ACC112 (cell line): ENCODE results near the gene MBNL2.

ENCODE experiments used
- H2AFZ ChIP-seq: fragments of 200-600 bp; sonication (generic); one replicate; pipeline ENCODE4 v1.6.0; 2017; ENCODE audit warnings: antibody characterized with exemption, low read length; ENCODE audit not compliant: unreplicated experiment
- H3K27ac ChIP-seq: fragments of 200-600 bp; sonication (generic); 2 replicates; pipeline ENCODE4 v1.5.1; 2014; ENCODE audit warnings: low read depth, mild to moderate bottlenecking, antibody characterized with exemption, low read length, moderate library complexity
- H3K27me3 ChIP-seq: fragments of 200-600 bp; sonication (generic); 2 replicates; pipeline ENCODE4 v1.6.1; 2014; ENCODE audit warnings: mild to moderate bottlenecking, antibody characterized with exemption, low read length, moderate library complexity, mixed read lengths; ENCODE audit not compliant: insufficient read depth
- H3K36me3 ChIP-seq: fragments of 200-600 bp; sonication (generic); 2 replicates; pipeline ENCODE4 v1.6.1; 2016; ENCODE audit warnings: mild to moderate bottlenecking, antibody characterized with exemption, low read length, moderate library complexity, mixed read lengths; ENCODE audit not compliant: insufficient read depth
- H3K4me1 ChIP-seq: fragments of 200-600 bp; sonication (generic); one replicate; pipeline ENCODE4 v1.6.1; 2016; ENCODE audit warnings: low read length, mixed read lengths; ENCODE audit not compliant: insufficient read depth, unreplicated experiment, control insufficient read depth
- H3K4me3 ChIP-seq: fragments of 200-600 bp; sonication (generic); 2 replicates; pipeline ENCODE4 v1.5.1; 2014; ENCODE audit warnings: mild to moderate bottlenecking, low read depth, low read length
- H3K79me2 ChIP-seq: fragments of 200-600 bp; sonication (generic); one replicate; pipeline ENCODE4 v1.6.0; 2016; ENCODE audit warnings: low read length; ENCODE audit not compliant: control insufficient read depth, unreplicated experiment, insufficient read depth

Gene MBNL2

GRCh38 chr13:97241761-97242160, 19.6 kb downstream of the MBNL2 start:
- Histone ChIP-seq H3K27me3 (no peaks in the 10 kb centered on the region), H3K4me3 (no peak overlapping the region), H3K36me3 (no peaks in the 10 kb centered on the region), H2AFZ (no peak overlapping the region), H3K4me1 (peaks cover 43% of the 10 kb centered on the region), H3K27ac (no peak overlapping the region), H3K79me2 (peaks cover 62% of the 10 kb centered on the region)

GRCh38 chr13:97242755-97243497, 20.8 kb downstream of the MBNL2 start:
- H3K27ac ChIP-seq, result no peak overlapping the region
- H3K79me2 ChIP-seq, result peaks cover 58% of the 10 kb centered on the region

DNA sequence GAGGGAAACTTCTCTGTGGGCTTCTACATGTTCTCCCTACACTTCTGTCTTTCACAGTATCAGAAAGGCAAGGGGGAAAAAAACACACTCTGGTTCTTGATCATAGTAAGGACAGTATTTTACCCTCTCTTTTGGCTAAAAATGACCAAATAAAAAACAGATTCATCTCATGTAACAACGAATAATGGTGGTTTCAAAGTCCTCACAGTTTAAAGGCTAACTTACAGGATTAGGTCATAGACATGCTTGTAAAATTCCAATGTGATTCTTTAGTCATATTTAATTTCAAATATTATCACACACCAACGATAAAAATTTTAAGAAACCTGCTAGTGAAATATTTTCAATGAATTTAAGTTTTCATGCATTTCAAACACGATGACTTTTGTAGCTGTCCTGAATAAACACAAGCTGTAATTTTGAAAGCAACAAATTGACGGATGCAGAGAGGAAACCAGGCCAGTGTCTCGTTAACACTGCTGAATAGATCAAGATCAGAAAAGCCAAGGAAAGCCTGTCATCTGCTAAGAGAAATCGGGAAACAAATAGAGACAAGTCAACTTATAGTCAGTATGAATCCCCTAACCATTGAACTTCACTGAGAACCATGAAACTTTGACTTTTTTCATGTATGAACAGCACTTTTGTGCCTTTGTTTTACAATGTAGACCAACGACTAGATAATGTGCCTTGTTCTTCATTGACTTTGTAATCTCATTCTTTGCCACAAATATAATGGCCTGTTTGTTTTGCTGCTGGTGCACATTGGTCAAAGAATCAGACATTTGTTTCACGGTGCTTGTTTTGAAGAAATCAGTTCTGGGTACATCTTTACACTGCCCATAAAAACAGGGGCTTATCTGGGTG, 22.0 kb downstream of the MBNL2 start:
- H3K36me3 ChIP-seq, result no peaks in the 10 kb centered on the region
- peak overlapping the region; percentile 9 for H3K4me3 ChIP-seq
- H3K79me2 ChIP-seq, result peaks cover 56% of the 10 kb centered on the region
- no peaks in the 10 kb centered on the region for H3K27me3 ChIP-seq
- H2AFZ ChIP-seq, result no peak overlapping the region
- H3K27ac ChIP-seq, result peak overlapping the region; percentile 40
- peaks cover 44% of the 10 kb centered on the region for H3K4me1 ChIP-seq

More at GRCh38 chr13:97242755-97243497, 20.8 kb downstream of the MBNL2 start:
- H3K4me3 ChIP-seq, result no peak overlapping the region
- H3K36me3 ChIP-seq, result no peaks in the 10 kb centered on the region
- H3K4me1 ChIP-seq, result peaks cover 46% of the 10 kb centered on the region
- H3K27me3 ChIP-seq, result no peaks in the 10 kb centered on the region
- H2AFZ ChIP-seq, result no peak overlapping the region

DNA sequence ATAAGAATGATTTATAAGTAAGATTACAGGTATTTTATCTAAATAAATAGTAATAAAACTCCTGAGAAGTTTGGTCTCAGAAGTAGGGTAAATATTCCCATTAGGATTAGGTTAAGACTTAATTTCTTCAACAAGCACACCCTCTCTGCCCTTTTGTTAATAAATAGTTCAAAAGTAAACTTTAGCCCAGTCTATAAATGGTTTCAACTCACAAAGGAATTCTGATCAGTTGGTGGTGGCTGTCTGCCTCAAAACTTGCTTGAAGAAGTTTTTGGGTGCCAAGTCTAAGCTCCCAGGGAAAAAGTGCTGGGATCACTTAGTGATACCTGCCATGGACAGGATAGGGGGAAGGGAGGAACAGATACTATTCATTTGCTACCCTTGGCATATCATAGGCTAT, 22.9 kb downstream of the MBNL2 start:
- Histone ChIP-seq H3K79me2 (peaks cover 55% of the 10 kb centered on the region), H3K36me3 (no peaks in the 10 kb centered on the region), H2AFZ (no peak overlapping the region), H3K27ac (no peak overlapping the region; the same call in 1 of the 2 replicates), H3K4me3 (no peak overlapping the region), H3K27me3 (no peaks in the 10 kb centered on the region), H3K4me1 (peaks cover 42% of the 10 kb centered on the region)

DNA sequence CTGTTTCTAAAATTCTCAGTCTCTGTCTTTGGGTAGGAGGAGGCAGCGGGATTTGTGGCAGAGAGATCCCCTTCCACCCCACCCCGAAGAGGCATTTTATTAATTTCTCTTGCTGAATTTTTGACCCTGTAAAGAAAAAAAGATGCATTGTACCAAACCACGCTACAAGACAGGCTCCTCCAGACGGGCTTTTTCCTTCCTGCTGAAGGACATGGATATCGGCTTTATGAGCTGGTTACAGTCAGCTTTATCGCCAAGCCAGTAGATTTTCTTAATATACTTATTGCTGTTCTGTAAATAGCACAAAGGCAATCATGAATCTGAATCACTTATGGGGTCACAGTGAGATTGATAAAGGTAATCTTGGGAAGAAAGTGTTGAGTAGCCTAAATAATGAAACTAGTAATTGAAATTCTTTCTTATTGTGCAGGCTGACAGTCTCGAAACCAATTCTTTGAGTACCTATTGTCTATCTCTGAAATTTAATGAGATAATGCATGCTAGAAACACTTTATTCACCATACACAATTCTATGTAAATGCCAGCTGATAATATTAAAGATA, 24.5 kb downstream of the MBNL2 start:
- Histone ChIP-seq H3K4me3 (peak overlapping the region; percentile 74), H3K36me3 (no peaks in the 10 kb centered on the region), H2AFZ (no peak overlapping the region), H3K4me1 (peaks cover 53% of the 10 kb centered on the region), H3K79me2 (peaks cover 68% of the 10 kb centered on the region), H3K27ac (peak overlapping the region; percentile 90), H3K27me3 (no peaks in the 10 kb centered on the region)

DNA sequence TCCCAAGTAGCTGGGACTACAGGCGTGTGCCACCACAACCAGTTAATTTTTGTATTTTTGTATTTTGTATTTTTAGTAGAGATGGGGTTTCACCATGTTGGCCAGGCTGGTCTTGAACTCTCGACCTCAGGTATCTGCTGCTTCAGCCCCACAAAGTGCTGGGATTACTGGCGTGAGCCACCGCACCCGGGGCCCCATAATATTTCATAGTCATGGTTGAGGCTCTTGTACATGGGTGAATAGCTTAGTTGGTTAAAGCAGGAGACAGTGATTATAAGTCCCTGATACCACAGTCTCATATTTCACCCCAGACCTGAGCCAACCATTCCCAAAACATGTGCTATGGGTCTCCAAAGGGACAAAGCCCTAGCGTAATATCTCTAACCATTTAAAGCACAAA, 26.1 kb downstream of the MBNL2 start:
- H2AFZ ChIP-seq, result no peak overlapping the region
- H3K4me1 ChIP-seq, result peaks cover 57% of the 10 kb centered on the region
- H3K27ac ChIP-seq, result peak overlapping the region; percentile 90
- H3K36me3 ChIP-seq, result no peaks in the 10 kb centered on the region
- H3K79me2 ChIP-seq, result peaks cover 53% of the 10 kb centered on the region
- no peak overlapping the region for H3K4me3 ChIP-seq
- H3K27me3 ChIP-seq, result no peaks in the 10 kb centered on the region

GRCh38 chr13:97249093-97249795, 27.1 kb downstream of the MBNL2 start:
- H3K4me3 ChIP-seq, result peak overlapping the region; percentile 67
- H3K27ac ChIP-seq, result peak overlapping the region; percentile 90

DNA sequence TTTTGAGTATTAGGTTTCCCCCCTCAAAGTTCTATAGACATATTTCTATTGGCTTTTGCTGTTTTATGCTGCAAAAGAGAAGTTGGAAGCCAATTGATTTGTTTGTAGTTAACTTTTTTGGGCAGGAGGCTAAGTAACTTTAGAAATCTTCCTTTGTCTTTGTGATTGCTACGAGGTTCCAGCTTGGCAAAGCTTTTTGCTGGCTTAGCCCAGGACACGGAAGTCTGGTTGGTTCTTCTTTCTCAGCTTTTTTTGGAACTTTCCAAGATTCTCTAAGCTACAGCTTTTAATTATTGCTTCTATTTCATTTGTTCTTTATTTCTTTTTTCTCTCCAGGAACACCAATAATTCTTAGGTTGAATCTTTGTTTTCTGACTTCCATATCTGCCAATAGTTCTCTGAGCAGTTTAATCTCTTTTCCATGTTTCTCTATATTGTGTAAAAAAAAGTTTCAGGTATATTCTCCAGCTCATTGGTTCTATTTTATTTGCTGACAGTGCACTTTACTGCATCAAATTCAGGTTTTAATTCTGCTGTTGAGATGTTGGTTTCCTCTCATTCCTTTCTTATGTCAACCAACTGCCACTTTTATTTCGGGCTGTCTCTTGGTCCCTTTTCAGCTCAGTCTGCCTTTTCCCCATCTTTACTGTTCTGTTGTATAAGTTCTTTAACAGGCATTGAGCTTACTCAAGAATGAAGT, 27.8 kb downstream of the MBNL2 start:
- peak overlapping the region; percentile 90 for H3K27ac ChIP-seq
- no peaks in the 10 kb centered on the region for H3K27me3 ChIP-seq
- H3K4me3 ChIP-seq, result peak overlapping the region; percentile 67
- peaks cover 52% of the 10 kb centered on the region for H3K4me1 ChIP-seq
- no peaks in the 10 kb centered on the region for H3K36me3 ChIP-seq
- H2AFZ ChIP-seq, result peak overlapping the region; percentile 19
- peaks cover 50% of the 10 kb centered on the region for H3K79me2 ChIP-seq

More at GRCh38 chr13:97249093-97249795, 27.1 kb downstream of the MBNL2 start:
- H3K27me3 ChIP-seq, result no peaks in the 10 kb centered on the region
- no peaks in the 10 kb centered on the region for H3K36me3 ChIP-seq
- H3K79me2 ChIP-seq, result peaks cover 48% of the 10 kb centered on the region
- peaks cover 49% of the 10 kb centered on the region for H3K4me1 ChIP-seq
- no peak overlapping the region for H2AFZ ChIP-seq

GRCh38 chr13:97250560-97250959, 28.4 kb downstream of the MBNL2 start:
- peak overlapping the region; percentile 67 for H3K4me3 ChIP-seq
- peaks cover 45% of the 10 kb centered on the region for H3K79me2 ChIP-seq
- no peaks in the 10 kb centered on the region for H3K36me3 ChIP-seq
- H3K4me1 ChIP-seq, result peaks cover 53% of the 10 kb centered on the region
- no peaks in the 10 kb centered on the region for H3K27me3 ChIP-seq
- H2AFZ ChIP-seq, result no peak overlapping the region
- H3K27ac ChIP-seq, result peak overlapping the region; percentile 90

DNA sequence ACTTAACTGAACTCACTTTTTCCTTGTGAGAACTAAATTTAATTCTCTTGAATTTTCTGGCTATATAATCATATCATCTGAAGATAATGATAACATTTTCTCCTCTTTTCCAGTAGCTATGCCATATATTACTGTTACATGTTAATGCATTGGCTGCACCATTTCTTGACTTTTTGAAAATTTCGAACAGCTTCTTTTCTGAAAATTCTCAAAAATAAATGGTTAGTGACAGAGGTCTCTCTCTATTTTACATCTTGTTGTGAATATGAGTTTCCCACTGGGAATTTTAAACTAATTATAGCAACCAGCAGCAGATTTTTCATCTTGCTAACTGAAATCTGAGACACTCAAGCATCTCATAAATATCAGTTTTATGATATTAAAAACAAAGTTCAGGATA, 30.6 kb downstream of the MBNL2 start:
- H3K27ac ChIP-seq, result no peak overlapping the region
- H2AFZ ChIP-seq, result no peak overlapping the region

More for the DNA sequence above, 30.6 kb downstream of the MBNL2 start:
- Histone ChIP-seq H3K4me3 (no peak overlapping the region), H3K79me2 (peaks cover 44% of the 10 kb centered on the region), H3K36me3 (no peaks in the 10 kb centered on the region), H3K4me1 (peaks cover 67% of the 10 kb centered on the region), H3K27me3 (no peaks in the 10 kb centered on the region)
